ENCODE measurements around the gene EFNA4.

- peak in 4 of 5 experiments; percentile 18 to 46 (median 26) for TF ChIP-seq CTCF (IDR thresholded peaks at IDR 0.05 in 4 of 5, conservative IDR thresholded peaks at IDR 0.05 in 1 of 5)
- TF ChIP-seq POLR2A (IDR thresholded peaks at IDR 0.05) = no peak
Measured at GRCh38 chr1:155093911-155094621, 30.5 kb downstream of the EFNA4 start.
